NOMO-1 treated with dmso at 0.1 percent for 144 hours (cell line): ENCODE data around the gene UBE2QL1.

Source experiments
- DNase-seq: peaks from one replicate; lab custom pipeline; 2025; ENCODE audit not compliant: unreplicated experiment; lab: John Stamatoyannopoulos, UW

Gene UBE2QL1

DNA sequence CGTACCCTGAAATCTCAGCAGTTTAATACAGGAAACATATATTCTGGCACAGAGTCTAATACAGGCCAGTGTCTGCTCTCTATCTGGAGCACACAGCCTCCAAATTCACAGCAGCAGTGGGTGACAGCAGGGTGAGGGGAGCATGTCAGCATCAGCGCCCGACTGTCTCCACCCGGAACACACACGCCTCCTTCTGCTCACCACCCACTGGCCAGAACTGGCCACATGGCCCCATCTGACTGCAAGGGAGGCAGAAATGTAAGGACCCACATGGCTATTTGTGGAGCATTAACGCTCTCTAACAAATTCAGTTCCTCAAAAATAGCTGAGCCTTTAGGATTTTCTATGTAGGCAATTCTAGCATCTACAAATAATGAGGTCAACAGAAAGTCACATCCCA, 24.6 kb downstream of the UBE2QL1 start:
- no peak for DNase-seq

DNA sequence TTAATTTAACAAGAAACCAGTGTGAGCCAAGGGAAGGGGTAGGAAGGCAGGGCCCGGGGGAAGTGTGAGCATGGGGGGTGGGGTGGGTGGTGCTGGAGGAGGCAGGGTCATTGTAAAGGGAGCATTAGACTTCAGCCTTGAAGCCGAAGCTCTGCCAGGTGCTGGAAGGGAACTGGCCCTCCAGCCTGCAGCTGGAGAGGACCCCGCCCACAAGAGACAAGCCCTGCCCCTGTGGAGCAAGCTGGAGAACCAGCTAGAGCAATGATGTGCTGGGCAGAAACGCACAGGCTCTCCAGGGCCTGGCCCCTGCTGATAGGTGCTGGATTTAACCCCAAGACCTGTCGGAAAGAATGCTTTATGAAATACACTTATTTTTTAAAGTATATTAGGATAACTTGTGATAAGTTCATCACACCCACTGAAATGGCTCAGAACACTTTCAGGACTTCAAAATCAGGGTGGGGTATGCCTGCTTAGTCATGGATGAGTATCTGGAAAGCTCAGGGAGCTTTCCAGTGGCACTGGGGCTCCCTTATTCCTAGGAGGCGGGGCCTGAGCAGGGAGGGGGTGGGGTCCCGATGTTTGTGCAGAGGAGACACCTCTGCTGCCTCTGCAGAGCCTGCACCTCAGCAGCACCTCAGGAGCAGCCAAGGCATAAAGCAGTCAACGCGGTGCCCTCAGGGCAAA, 27.1 kb downstream of the UBE2QL1 start:
- no peak for DNase-seq

DNA sequence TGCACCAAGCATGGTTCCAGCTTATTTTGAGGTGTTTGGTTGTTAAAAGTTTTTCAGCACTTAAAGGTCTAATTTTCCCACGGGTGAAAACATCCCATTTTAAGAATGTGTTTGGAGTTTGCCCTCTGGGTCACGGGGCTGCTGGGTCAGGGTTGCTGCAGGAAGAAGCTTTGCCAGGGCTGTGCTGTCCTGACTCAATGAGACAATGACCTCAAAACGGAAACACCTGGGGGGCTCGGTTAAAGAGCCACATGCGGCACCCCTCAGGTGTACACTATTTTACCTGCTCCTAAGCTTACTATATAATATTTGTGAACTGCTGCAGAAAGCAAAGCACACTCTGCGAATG, 27.6 kb downstream of the UBE2QL1 start:
- no peak for DNase-seq

DNA sequence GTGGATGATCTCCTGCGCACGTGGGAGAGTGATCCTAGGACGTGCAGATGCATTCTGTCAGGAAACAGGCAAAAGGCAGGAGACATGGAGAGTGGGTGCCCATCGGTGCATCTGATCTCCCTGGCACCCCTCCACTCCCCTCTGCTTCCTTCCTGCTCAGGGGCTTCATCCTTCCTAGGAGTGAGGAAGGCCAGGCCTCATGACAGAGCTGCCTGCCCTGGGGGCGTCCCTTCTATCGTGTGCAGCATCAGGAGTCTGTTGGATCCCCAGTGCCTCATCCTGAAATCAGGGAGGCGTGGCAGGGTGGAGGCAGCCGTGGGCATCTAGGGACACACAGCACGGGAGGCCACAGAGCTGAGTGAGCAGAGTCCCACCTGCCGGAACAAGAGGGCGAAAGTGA, 30.1 kb downstream of the UBE2QL1 start:
- DNase-seq, result no peak

GRCh38 chr5:6480133-6481051, 31.7 kb downstream of the UBE2QL1 start:
- DNase-seq, result no peak

DNA sequence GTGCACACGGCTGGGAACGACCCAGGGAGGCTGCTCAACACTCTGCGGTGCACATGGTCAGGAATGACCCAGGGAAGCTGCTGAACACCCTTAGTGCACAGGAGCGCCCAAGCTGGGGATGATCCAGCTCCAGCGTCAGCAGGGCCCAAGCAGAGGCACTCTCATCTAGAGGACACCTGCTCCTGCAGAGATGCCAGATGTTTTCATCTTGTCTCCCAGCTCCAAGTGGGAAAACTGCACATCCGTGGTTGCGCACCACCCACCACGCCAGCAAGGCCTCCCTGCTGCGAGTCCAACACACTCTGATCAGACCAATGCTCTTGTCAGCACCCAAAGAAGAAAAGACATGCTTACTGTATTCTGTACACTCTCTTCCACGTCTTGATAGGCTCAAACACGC, 34.1 kb downstream of the UBE2QL1 start:
- no peak for DNase-seq

- DNase-seq, result no peak
Measured at GRCh38 chr5:6483880-6484382, 35.3 kb downstream of the UBE2QL1 start.

DNA sequence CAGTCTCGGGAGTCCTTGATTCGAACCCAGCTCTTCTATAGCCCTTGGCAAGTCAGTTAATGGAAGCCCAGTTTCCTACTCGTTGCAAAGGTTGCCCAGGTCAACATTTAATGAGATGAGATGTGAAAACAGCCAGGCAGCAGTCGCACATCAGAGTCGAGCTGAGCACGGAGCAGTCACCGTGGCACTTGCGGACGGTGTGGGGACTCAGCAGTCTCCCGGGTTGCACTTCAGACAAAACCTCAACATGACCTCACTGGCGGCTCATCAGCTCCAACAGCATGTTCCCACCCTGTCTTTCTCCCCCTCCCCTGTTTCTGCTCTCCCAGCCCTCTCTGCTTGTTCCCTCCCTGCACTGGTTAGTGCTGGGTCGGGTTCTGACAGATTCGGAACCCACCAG, 35.8 kb downstream of the UBE2QL1 start:
- no peak for DNase-seq

DNA sequence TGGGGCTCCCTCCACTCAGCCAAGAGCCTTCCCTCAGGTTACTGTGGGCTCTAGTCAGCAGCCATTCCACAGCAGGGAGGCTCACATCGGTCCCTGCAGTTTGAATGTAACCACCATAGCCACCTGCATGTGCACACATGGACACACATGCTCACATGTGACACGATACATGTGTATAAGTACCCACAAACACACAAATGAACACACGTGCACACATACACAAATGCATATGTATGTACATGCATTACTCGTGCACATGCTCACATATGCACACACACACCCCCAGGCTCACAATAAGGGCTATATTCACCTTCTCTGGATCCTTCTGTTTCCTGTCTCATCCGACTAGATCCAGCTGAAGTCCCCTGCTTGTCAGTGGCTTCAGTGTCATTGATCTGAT, 36.2 kb downstream of the UBE2QL1 start:
- no peak for DNase-seq

DNA sequence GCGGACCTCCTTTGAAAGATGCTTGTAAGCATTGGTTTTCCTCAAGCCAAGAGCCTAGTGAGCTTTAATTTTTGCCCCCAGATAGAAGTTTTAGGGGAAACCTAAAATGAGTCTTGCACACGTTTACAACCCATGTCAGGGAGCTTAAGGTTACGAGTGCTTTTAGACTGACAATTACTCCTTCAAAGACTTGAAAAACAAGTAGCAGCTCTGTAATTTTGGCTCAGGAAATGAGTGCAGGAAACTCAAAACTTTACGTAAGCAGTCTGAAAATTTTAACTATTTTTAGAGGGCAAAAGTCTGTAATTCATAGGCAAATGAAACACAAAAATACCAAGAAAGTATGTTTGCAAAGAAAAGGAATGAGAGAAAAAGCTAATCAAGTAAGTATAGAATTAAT, 36.8 kb downstream of the UBE2QL1 start:
- DNase-seq, result no peak

GRCh38 chr5:6486074-6486473, 37.4 kb downstream of the UBE2QL1 start:
- no peak for DNase-seq

GRCh38 chr5:6487081-6487480, 38.4 kb downstream of the UBE2QL1 start:
- DNase-seq, result no peak

GRCh38 chr5:6488021-6488420, 39.4 kb downstream of the UBE2QL1 start:
- DNase-seq, result no peak

GRCh38 chr5:6489643-6490185, 41.1 kb downstream of the UBE2QL1 start:
- DNase-seq, result no peak

GRCh38 chr5:6490246-6490645, 41.6 kb downstream of the UBE2QL1 start:
- DNase-seq, result no peak

DNA sequence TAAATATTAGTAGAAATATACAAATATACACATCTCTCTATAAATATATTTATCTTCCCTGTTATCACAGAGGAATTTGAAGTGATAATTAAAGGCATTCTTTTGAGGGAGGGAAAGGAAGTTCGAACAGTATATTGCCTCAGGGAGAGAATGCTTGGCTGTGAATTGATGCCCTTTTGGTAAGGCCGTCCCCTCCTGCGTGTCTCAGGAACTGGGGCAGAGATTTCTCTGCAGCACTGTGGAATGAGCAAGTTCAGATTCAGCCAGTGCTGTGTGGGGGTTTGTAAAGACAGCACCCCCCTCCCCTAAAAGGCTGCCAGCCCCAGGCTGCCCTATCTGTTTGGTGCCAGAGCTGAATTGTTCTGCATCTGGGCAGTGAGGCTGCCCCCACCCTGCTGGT, 42.0 kb downstream of the UBE2QL1 start:
- DNase-seq, result no peak

DNA sequence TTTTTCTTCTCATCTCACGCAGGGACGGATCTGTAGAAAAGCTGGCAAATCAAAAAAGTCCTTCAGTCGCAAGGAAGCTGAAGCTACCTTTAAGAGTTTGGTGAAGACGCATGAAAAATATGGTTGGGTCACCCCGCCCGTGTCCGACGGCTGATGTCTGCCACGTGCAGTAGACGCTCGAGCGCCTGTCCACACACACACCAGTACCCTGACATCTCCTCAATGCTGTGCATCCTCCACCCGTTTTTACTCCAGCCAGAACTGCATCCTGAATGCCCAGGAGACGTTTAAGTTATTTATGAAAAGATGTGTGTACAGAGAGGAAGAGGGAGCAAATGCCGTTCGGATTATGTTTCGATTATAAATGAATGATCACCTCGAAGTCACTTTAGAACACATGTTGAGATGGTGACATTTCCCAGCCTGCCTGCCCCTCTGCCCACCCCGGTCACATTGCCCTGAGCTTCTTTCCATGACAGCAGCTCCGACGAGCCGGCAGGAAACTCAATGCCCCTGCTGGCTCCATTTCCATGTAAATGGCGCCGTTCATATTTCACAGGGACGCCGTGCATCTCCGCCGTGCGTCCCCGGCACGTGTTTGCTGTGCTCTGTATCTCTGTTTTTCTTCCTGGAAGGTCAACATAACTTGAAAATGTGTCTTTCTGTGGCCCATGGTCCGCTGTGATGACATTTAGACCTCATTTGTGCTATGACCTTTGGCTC, 42.7 kb downstream of the UBE2QL1 start:
- DNase-seq, result no peak

DNA sequence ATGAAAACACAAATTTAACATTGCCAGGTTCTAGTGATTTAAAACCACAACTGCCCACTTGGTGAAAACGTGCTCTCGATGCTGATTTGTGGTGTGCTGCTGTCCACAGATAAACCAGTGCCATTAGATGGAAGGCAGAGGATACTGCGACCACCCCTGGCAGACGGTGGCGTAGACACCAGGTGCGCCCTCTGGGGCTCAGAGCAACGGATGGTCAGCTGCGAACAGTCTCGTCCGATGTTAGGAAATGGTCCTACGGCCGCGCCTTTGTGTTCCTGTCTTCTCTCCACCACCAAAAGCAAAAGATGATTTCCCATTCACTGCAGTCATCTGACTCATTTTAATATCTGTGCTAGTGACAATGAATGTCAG, 43.2 kb downstream of the UBE2QL1 start:
- no peak for DNase-seq

DNA sequence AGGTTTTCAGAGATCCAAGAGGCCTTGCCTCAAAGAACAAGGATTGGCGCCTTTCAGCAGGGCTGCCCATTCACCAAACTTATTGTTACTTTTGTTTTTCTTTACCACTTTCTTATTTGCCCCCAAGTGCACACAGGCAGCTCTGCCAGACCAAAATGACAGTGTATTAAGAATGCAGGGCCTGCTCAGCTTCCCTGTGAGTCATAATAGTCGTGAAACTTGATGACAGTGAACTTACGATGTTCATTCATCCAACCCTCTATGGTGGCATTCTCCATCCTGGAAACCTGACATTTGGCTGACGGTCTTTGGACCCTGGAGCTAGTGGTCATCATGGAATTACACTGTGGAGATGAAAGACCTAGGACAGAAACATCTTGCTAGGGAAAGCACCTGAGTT, 44.3 kb downstream of the UBE2QL1 start:
- DNase-seq, result no peak

DNA sequence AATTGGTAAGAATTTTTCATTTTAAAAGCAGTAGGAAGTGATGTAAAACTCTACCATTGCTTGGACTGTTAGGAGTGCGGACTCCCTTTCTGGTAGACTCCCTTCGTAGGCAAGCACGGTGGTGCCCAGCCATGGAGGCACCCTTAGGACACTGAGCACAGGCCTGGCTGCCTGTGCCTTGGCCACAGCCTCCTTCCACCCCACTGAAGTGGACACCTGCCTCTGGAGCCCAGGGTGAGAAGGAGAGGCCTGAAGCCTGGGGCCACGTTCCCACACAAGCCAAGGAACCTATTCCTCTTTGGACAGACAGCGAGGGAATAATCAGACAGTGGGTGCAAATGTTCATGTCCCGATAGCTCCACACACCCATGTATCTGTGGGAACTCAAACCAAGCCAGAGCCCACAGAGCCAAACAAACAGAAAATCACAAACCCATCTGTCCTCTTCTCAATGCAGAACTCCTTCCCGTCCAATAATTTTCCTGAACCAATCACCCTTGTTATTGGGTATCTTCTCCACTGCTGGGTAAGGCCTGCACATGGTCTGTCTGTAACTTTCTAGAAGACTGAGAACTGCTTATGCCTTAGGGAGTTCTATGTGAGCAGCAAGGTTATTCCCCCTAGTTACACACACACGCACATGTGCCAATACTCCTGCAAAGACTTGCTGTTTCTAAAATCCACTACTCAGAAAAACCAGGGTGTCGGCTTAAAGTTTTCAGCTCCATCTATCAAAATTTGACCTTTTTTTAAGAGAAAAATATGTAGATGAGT, 45.2 kb downstream of the UBE2QL1 start:
- DNase-seq, result no peak

GRCh38 chr5:6494939-6495338, 46.3 kb downstream of the UBE2QL1 start:
- no peak for DNase-seq
